AG09319 (cell line): ENCODE results near the gene PHF21B.

ENCODE experiments used
- DNase-seq: peaks from one replicate; pipeline ENCODE4 v3.0.0-alpha.2; 2010; ENCODE audit warnings: low read depth; ENCODE audit errors: extremely low read depth
- CTCF ChIP-seq: IDR thresholded peaks from 2 replicates; pipeline ENCODE4 v1.5.1; 2011; ENCODE audit warnings: low read depth, mild to moderate bottlenecking, inconsistent platforms, low read length, moderate library complexity

Gene PHF21B

GRCh38 chr22:44996648-44997047, 13.2 kb downstream of the PHF21B start:
- DNase-seq = no peak
- TF ChIP-seq CTCF = no peak

GRCh38 chr22:44996120-44996519, 13.7 kb downstream of the PHF21B start:
- TF ChIP-seq CTCF = no peak
- no peak for DNase-seq

- no peak for DNase-seq
- TF ChIP-seq CTCF = no peak
These were observed 14.1 kb downstream of the PHF21B start for GRCh38 chr22:44995715-44996114.

- TF ChIP-seq CTCF = no peak
- no peak for DNase-seq
These were observed 14.7 kb downstream of the PHF21B start for GRCh38 chr22:44995105-44995514.

- no peak for DNase-seq
- no peak for TF ChIP-seq CTCF
These were observed 15.3 kb downstream of the PHF21B start for GRCh38 chr22:44994399-44995104.

GRCh38 chr22:44992166-44992565, 17.6 kb downstream of the PHF21B start:
- TF ChIP-seq CTCF = no peak
- no peak for DNase-seq

- no peak for TF ChIP-seq CTCF
- DNase-seq = no peak
These were observed 18.6 kb downstream of the PHF21B start for GRCh38 chr22:44991218-44991617.
